ENCODE measurements around the gene INSC. TPM values are rescaled to one million over a fixed set of nuclear protein-coding genes. Genes with fewer than 3 reads are reported as not detected.

The INSC gene
- total RNA-seq, 1 donor from 2014 or later, result 0.41 TPM

GRCh38 chr11:15180212-15180792 is 65.6 kb downstream of the INSC start:
- FAIRE-seq (no peak), DNase-seq (ENCODE audit: low spot score in 2 of 2) (no peak)

- FAIRE-seq, result no peak
- no peak for DNase-seq (ENCODE audit: low spot score in 2 of 2)
Measured at GRCh38 chr11:15182372-15182771, 67.6 kb downstream of the INSC start.

GRCh38 chr11:15185021-15185420 is 70.3 kb downstream of the INSC start:
- DNase-seq (ENCODE audit: low spot score in 2 of 2) (no peak), FAIRE-seq (no peak)

- FAIRE-seq, result no peak
- DNase-seq (ENCODE audit: low spot score in 2 of 2), result no peak
Measured at GRCh38 chr11:15186146-15186545, 71.4 kb downstream of the INSC start.

GRCh38 chr11:15189189-15189588 is 74.5 kb downstream of the INSC start:
- FAIRE-seq (no peak), DNase-seq (ENCODE audit: low spot score in 2 of 2) (no peak)

GRCh38 chr11:15189641-15190365 is 75.1 kb downstream of the INSC start:
- FAIRE-seq (no peak), DNase-seq (ENCODE audit: low spot score in 2 of 2) (no peak)

- FAIRE-seq (no peak), DNase-seq (ENCODE audit: low spot score in 2 of 2) (no peak)
Measured at GRCh38 chr11:15190611-15191010, 75.9 kb downstream of the INSC start.

GRCh38 chr11:15192005-15192556 is 77.4 kb downstream of the INSC start:
- FAIRE-seq (no peak), DNase-seq (ENCODE audit: low spot score in 2 of 2) (no peak)

- DNase-seq (ENCODE audit: low spot score in 2 of 2), result no peak
- no peak for FAIRE-seq
Measured at GRCh38 chr11:15194671-15195415, 80.1 kb downstream of the INSC start.

- DNase-seq (ENCODE audit: low spot score in 2 of 2) (no peak), FAIRE-seq (no peak)
Measured at GRCh38 chr11:15195454-15196200, 80.9 kb downstream of the INSC start.

GRCh38 chr11:15196704-15197103 is 82.0 kb downstream of the INSC start:
- FAIRE-seq, result no peak
- DNase-seq (ENCODE audit: low spot score in 2 of 2), result no peak

- FAIRE-seq, result no peak
Measured at GRCh38 chr11:15197696-15198095, 83.0 kb downstream of the INSC start.

GRCh38 chr11:15198284-15198683 is 83.6 kb downstream of the INSC start:
- DNase-seq (ENCODE audit: low spot score in 2 of 2) (no peak), FAIRE-seq (no peak)

More at GRCh38 chr11:15197696-15198095, 83.0 kb downstream of the INSC start:
- no peak for DNase-seq (ENCODE audit: low spot score in 2 of 2)

GRCh38 chr11:15199693-15200092 is 85.0 kb downstream of the INSC start:
- no peak for FAIRE-seq
- DNase-seq (ENCODE audit: low spot score in 2 of 2), result peak in 1 of 2 donors; percentile 24

GRCh38 chr11:15200696-15201095 is 86.0 kb downstream of the INSC start:
- DNase-seq (ENCODE audit: low spot score in 2 of 2) (no peak), FAIRE-seq (no peak)

GRCh38 chr11:15201586-15201985 is 86.9 kb downstream of the INSC start:
- no peak for DNase-seq (ENCODE audit: low spot score in 2 of 2)
- FAIRE-seq, result no peak

GRCh38 chr11:15202626-15203025 is 87.9 kb downstream of the INSC start:
- FAIRE-seq, result no peak
- no peak for DNase-seq (ENCODE audit: low spot score in 2 of 2)

- no peak for DNase-seq (ENCODE audit: low spot score in 2 of 2)
- no peak for FAIRE-seq
Measured at GRCh38 chr11:15204711-15205110, 90.0 kb downstream of the INSC start.

GRCh38 chr11:15206791-15207190 is 92.1 kb downstream of the INSC start:
- no peak for FAIRE-seq
- no peak for DNase-seq (ENCODE audit: low spot score in 2 of 2)

- no peak for FAIRE-seq
- DNase-seq (ENCODE audit: low spot score in 2 of 2), result peak; percentile 43 to 80
Measured at GRCh38 chr11:15208378-15209222, 93.9 kb downstream of the INSC start.
